DOHH2 (cell line): ENCODE data around the gene LEFTY2.

Experiments used
- CTCF ChIP-seq: fragments of 200-600 bp; sonication (generic); IDR thresholded peaks from one replicate; pipeline ENCODE4 v1.5.1; 2014; ENCODE audit warnings: antibody characterized with exemption, mild to moderate bottlenecking, low read depth, low read length; ENCODE audit not compliant: poor library complexity, severe bottlenecking
- EZH2phosphoT487 ChIP-seq: fragments of 200-600 bp; sonication (generic); IDR thresholded peaks from 2 replicates; pipeline ENCODE4 v1.6.1; 2017; ENCODE audit warnings: borderline replicate concordance, mild to moderate bottlenecking, antibody characterized with exemption, low read length, moderate library complexity, mixed read lengths

GRCh38 chr1:225914947-225915346 lies 26.1 kb downstream of the LEFTY2 start:
- no peak for TF ChIP-seq CTCF
- TF ChIP-seq EZH2phosphoT487, result no peak
